Esophagus muscularis mucosa (tissue), 4 donors: ENCODE data around the gene RAB1A. TPM values are rescaled to one million over a fixed set of nuclear protein-coding genes. Genes with fewer than 3 reads are reported as not detected.

ENCODE experiments used
- DNase-seq: peaks from one replicate; pipeline ENCODE4 v3.0.0-alpha.2; 2017; ENCODE audit errors: extremely low spot score
- H3K27ac ChIP-seq, 4 donors: fragments of 200-600 bp; sonication (generic); replicated peaks in 1 of 4; 1 replicate in 3 of 4; 2 replicates in 1 of 4; pipeline ENCODE4 v1.5.1; 2016 to 2019; ENCODE audit warnings: mild to moderate bottlenecking in 1 of 4
- H3K27me3 ChIP-seq, 4 donors: fragments of 200-600 bp; sonication (generic); one replicate each; pipeline versions ENCODE4 v1.5.1 to v1.6.0; 2016 to 2019
- H3K36me3 ChIP-seq, 4 donors: fragments of 200-600 bp; sonication (generic); one replicate each; pipeline ENCODE4 v1.5.1; 2016 to 2019
- H3K4me1 ChIP-seq, 4 donors: fragments of 200-600 bp; sonication (generic); one replicate each; pipeline ENCODE4 v1.5.1; 2016 to 2019
- H3K4me3 ChIP-seq, 4 donors: fragments of 200-600 bp; sonication (generic); 1 replicate in 2 of 4; 2 replicates in 2 of 4; pipeline ENCODE4 v1.5.1; 2016 to 2019; ENCODE audit warnings: mild to moderate bottlenecking in 4 of 4, moderate library complexity in 1 of 4
- H3K9me3 ChIP-seq, 4 donors: fragments of 200-600 bp; sonication (generic); 1 replicate in 3 of 4; 2 replicates in 1 of 4; pipeline ENCODE4 v1.5.1; 2016 to 2019
- EP300 ChIP-seq: sonication (generic); formaldehyde crosslinking; IDR thresholded peaks from one replicate; pipeline ENCODE4 v1.6.1; 2017; ENCODE audit warnings: antibody characterized with exemption
- POLR2A ChIP-seq: fragments of 450-650 bp; IDR thresholded peaks from one replicate; pipeline ENCODE4 v1.6.1; 2017; ENCODE audit warnings: antibody characterized with exemption, moderate library complexity, mild to moderate bottlenecking, low read depth
- POLR2AphosphoS5 ChIP-seq, 2 donors: sonication (generic); formaldehyde crosslinking; IDR thresholded peaks; one replicate each; pipeline ENCODE4 v1.6.1; 2017; ENCODE audit warnings: antibody characterized with exemption in 2 of 2
- WGBS: methylation state at CpG from one replicate; pipeline ENCODE4 v1.1.5; 2018; 5-methylcytosine and 5-hydroxymethylcytosine counted together
- intact Hi-C: fragments of 100-400 bp; cut with DNase I; formaldehyde crosslinking; loops from one replicate; pipeline ENCODE4 v1.15.1; 2023
- total RNA-seq, 4 donors: library from RNA; depleted of rRNA; stranded (reverse); fragments of >200 nt; gene quantifications; one replicate each; pipeline versions ENCODE4 v1.1.0 to v1.2.1, GENCODE V29; 2016
- TF ChIP-seq, protein P1 (sequence below), 3 experiments: fragments of 200-600 bp in 2 of 3; fragments of 450-650 bp in 1 of 3; sonication (generic) in 2 of 3; IDR thresholded peaks; one replicate each; pipeline ENCODE4 v1.5.1; 2017 to 2019; ENCODE audit warnings: antibody characterized with exemption in 3 of 3, mild to moderate bottlenecking in 2 of 3, moderate library complexity in 1 of 3

Gene RAB1A
- total RNA-seq, 4 donors from 2014 or later = 72.1 to 91.4 (median 86.0) TPM

DNA sequence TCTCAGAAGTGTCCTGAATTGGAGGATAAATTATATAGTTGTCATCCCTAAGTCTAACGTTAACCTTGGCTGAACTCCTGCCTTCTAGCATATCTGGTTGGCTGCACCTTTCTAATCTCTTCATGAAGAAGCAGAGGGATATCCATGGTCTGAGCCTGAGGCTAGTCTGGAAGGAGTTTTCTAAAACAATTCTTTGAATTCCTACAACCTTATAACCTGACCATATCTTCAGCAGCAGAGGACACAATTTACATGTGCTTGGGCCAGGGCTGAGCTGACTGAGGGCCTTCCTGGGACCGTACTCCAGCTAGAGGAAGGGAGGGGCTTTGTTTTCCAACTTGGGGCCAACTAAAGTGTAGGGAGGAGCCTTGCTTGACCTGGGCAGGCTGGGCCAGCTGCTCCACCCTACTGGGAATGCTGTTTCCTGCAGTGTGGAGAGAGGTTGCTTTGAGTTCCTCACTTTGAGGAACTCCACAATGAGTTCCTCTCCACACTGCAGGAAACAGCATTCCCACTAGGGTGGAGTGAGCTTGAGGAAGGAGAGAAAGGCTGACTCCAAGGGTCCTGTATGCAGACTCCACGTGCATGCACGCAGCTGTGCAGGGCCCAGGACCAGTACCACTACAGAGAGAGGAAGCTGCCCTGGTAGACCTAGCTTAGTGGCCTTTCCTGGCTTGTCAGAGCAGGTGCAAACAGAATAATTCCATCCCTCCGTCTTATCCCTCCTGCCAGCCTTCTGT is 54.1 kb downstream of the RAB1A start:
- 48% methylated on average over 5 of the region's 5 CpGs for WGBS
- intact Hi-C loops = no loop called here
- H3K4me1 ChIP-seq = peaks cover 38 to 52% (median 49%) of the 10 kb centered on the region in 4 donors
- TF ChIP-seq, protein P1, sequence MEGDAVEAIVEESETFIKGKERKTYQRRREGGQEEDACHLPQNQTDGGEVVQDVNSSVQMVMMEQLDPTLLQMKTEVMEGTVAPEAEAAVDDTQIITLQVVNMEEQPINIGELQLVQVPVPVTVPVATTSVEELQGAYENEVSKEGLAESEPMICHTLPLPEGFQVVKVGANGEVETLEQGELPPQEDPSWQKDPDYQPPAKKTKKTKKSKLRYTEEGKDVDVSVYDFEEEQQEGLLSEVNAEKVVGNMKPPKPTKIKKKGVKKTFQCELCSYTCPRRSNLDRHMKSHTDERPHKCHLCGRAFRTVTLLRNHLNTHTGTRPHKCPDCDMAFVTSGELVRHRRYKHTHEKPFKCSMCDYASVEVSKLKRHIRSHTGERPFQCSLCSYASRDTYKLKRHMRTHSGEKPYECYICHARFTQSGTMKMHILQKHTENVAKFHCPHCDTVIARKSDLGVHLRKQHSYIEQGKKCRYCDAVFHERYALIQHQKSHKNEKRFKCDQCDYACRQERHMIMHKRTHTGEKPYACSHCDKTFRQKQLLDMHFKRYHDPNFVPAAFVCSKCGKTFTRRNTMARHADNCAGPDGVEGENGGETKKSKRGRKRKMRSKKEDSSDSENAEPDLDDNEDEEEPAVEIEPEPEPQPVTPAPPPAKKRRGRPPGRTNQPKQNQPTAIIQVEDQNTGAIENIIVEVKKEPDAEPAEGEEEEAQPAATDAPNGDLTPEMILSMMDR (IDR thresholded peaks at IDR 0.05) = no peak
- TF ChIP-seq POLR2A (no peak), POLR2AphosphoS5 (IDR thresholded peaks at IDR 0.05) (peak; percentile 5 to 46), EP300 (no peak)
- no peak for DNase-seq
- peaks cover 24 to 79% (median 63%) of the 10 kb centered on the region in 4 donors for H3K36me3 ChIP-seq
- no peaks in the 10 kb centered on the region for H3K9me3 ChIP-seq
- peak overlapping the region; percentile 38 to 56 (median 50) for H3K27ac ChIP-seq
- H3K4me3 ChIP-seq = no peak overlapping the region
- no peaks in the 10 kb centered on the region for H3K27me3 ChIP-seq

DNA sequence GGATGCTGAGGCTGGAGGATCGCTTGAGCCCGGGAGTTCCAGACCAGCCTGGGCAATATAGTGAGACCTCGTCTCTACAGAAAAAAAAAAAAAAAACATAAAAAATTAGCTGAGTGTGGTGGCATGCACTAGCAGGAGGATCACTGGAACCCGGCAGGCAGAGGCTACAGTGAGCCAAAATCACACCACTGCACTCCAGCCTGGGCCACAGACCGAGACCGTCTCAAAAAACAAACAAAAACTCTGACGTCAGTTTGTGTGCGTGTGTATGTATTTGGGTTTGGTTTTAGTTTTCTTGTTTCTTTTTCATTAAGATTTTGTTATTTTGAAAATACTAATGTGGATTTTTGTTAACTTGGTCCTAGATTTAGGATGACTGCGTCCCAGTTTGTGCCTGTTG is 54.7 kb downstream of the RAB1A start:
- Histone ChIP-seq H3K27me3 (no peaks in the 10 kb centered on the region), H3K27ac (peak overlapping the region; percentile 38 to 56 (median 50)), H3K4me3 (no peak overlapping the region), H3K9me3 (no peaks in the 10 kb centered on the region), H3K4me1 (peaks cover 44 to 57% (median 53%) of the 10 kb centered on the region in 4 donors), H3K36me3 (peaks cover 22 to 79% (median 57%) of the 10 kb centered on the region in 4 donors)
- DNase-seq = no peak
- intact Hi-C loops = no loop called here
- WGBS = 69% methylated on average over 9 of the region's 9 CpGs
- no peak for TF ChIP-seq POLR2A
- no peak for TF ChIP-seq POLR2AphosphoS5 (IDR thresholded peaks at IDR 0.05)
- no peak for TF ChIP-seq EP300
- TF ChIP-seq, protein P1 (IDR thresholded peaks at IDR 0.05) = no peak

DNA sequence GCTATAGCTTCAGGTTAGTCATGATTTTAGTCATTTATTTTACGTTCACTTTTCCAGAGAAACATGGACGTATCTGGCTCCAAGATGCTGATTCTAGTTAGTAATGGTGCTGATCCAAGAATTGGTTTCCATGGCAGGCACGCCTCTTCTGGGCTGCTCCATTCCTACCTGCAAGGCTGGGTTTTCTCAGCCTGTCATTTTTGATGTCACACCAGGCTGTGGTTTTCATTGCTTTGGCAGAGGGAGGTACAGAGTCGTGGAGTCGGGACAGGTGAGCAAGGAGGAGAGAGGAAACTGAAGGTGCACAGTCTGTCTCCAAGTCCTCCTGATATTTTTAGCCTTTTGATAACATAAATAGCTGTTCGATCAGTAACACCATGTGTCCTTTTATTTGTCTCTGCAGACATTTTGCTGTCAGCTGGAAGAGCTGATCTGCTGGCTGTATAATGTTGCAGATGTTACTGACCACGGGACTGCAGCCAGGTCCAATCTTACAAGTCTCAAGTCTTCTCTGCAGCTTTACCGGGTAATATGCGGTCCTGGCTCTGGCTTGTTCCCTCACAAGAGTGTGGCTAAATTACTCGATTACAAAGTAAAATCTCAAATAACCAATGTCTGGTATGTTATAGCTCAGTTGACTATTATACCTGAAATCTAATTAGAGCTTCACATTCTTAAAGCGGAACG is 55.9 kb downstream of the RAB1A start:
- Histone ChIP-seq H3K36me3 (peaks cover 16 to 77% (median 51%) of the 10 kb centered on the region in 4 donors), H3K9me3 (no peaks in the 10 kb centered on the region), H3K4me3 (no peak overlapping the region), H3K4me1 (peaks cover 55 to 68% (median 65%) of the 10 kb centered on the region in 4 donors), H3K27ac (no peak overlapping the region), H3K27me3 (no peaks in the 10 kb centered on the region)
- intact Hi-C loops = loop anchor here (5.0 kb wide), 1 partner anchor 53 kb away; no protein-coding TSS in a partner anchor
- no peak for DNase-seq
- TF ChIP-seq, protein P1 (IDR thresholded peaks at IDR 0.05) = no peak
- no peak for TF ChIP-seq POLR2AphosphoS5 (IDR thresholded peaks at IDR 0.05)
- no peak for TF ChIP-seq POLR2A
- no peak for TF ChIP-seq EP300
- 72% methylated on average over 12 of the region's 12 CpGs for WGBS

DNA sequence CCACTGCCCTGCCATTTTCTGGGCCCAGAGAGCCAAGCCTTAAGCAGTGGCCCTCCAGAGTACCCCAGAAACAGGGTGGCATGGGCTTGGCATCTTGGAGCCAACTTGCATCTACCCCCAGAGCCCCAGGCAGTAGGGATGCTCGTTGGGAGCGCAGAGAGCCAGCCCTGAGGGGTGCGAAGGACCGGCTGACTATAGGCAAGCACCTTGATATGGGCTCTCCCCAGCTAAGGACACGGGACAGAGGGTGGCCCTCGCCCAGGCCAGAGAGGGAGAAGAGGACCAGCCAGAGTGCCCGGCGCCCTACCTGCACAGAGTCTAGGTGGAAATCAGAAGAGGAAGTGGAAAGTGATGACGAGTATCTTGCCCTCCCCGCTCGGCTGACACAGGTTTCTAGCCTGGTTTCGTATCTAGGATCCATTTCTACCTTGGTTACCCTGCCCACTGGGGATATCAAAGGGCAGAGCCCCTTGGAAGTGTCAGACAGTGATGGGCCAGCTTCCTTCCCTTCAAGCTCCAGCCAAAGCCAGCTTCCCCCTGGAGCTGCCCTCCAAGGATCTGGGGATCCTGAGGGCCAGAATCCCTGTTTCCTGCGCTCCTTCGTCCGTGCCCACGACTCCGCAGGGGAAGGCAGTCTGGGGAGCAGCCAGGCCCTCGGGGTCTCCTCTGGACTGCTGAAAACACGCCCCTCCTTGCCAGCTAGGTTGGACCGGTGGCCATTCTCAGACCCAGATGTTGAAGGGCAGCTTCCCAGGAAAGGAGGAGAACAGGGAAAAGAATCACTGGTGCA is 57.5 kb downstream of the RAB1A start:
- TF ChIP-seq EP300 (no peak), POLR2AphosphoS5 (IDR thresholded peaks at IDR 0.05) (no peak), POLR2A (no peak)
- TF ChIP-seq, protein P1 (IDR thresholded peaks at IDR 0.05) = no peak
- H3K4me1 ChIP-seq = peaks cover 70 to 85% (median 77%) of the 10 kb centered on the region in 4 donors
- no peaks in the 10 kb centered on the region for H3K27me3 ChIP-seq
- WGBS = 92% methylated on average over 18 of the region's 20 CpGs
- DNase-seq = no peak
- no peak overlapping the region for H3K4me3 ChIP-seq
- H3K9me3 ChIP-seq = no peaks in the 10 kb centered on the region
- intact Hi-C loops = loop anchor here (5.0 kb wide), 1 partner anchor 55 kb away; no protein-coding TSS in a partner anchor
- peak overlapping the region in 3 of 4 donors; percentile 5 to 70 (median 67) for H3K27ac ChIP-seq
- H3K36me3 ChIP-seq = peaks cover 5 to 61% (median 35%) of the 10 kb centered on the region in 4 donors
